GM18511 (cell line): ENCODE results near the gene GPC2.
"Not testable (repeated sequence)": the region's sequence is repeated elsewhere in the genome, so short reads cannot be mapped to it uniquely, and the experiment has no call there.

Source experiments
- ATAC-seq: cut with Tn5 transposase; IDR thresholded peaks from one replicate; pipeline ENCODE4 v1.9.1; 2021; ENCODE audit warnings: mild to moderate bottlenecking, moderate library complexity; ENCODE audit not compliant: unreplicated experiment

GPC2 gene

DNA sequence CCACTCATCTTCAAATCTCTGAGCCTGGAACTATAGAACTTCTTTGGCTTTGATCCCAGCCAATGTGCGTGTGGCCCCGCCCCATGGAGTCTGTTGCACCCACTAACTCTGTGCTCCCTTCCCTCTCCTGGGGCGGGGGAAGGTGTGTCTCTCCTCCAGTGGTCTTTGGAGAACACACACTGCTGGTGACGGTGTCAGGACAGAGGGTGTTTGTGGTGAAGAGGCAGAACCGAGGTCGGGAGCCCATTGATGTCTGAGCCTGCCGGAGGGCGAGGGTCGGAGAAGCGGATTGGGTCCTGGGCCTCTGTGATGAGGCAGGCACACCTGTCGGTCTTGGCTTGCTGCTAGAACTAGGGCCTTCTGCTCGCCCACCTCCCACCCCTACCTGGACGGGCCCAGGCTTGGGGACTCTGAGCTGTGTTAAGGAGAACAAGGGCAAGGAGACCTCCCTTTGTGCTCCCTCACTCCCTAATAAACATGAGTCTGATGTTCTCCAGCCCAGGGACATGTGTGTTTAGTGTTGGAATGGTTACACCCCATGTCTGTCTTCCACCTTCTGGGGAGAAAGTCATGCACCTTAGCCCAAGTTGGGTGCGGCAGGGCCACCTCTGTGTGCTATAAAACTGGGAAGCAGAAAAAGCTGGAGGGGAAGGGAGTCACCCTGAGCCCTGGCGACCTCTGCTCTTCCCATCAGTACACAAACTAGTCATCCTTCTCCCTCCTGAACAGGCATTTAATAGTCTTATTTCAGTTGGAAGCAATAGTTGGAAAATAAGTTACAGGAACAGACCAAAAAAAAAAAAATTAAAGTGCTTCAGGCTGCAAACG lies 23.3 kb downstream of the GPC2 start:
- ATAC-seq, result no peak

DNA sequence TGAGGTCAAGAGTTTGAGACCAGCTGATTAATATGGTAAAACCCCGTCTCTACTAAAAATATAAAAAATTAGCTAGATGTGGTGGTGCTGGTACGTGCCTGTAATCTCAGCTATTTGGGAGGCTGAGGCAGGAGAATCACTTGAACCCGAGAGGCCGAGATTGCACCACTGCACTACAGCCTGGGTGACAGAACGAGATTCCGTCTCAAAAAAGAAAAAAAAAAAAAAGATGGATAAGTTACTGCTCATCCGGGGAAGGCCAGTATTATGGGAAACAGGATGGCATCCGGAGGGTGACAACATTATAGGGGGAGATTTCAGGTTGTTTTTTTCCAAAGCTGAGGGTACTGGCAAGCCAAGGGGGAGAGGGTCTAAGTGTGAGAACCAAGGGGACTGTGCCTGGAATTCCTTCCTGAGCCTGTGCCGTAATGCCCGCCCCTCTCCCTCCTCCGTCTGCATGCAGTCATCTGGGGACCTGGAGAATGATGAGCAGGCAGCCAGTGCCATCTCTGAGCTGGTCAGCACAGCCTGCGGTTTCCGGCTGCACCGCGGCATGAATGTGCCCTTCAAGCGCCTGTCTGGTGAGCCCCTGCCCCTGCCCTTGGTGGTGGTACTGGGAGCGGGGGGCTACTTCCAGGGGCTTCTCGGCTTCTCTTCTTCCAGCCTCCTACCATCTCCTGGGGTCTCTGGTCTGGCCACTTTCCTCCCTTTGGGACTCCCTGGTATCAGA lies 24.1 kb downstream of the GPC2 start:
- no peak for ATAC-seq

DNA sequence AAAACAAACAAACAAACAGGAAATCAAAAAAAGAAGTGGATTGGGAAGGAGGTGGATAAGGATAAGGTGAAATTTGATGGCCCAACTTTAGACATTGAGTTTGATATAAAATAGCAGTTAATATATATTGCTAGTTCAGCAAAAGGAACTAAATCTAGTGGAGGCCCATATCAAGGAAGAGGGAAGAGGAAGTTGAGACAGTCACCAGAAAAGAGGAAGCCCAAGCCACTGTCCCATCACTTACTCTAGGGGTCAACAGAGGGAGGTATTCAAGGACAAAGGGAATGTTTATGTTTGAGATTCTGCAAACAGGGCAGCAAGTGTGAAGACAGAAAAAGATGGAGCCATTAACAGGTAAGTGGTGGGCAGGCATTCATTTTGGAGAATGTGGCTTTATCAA lies 24.8 kb downstream of the GPC2 start:
- no peak for ATAC-seq

DNA sequence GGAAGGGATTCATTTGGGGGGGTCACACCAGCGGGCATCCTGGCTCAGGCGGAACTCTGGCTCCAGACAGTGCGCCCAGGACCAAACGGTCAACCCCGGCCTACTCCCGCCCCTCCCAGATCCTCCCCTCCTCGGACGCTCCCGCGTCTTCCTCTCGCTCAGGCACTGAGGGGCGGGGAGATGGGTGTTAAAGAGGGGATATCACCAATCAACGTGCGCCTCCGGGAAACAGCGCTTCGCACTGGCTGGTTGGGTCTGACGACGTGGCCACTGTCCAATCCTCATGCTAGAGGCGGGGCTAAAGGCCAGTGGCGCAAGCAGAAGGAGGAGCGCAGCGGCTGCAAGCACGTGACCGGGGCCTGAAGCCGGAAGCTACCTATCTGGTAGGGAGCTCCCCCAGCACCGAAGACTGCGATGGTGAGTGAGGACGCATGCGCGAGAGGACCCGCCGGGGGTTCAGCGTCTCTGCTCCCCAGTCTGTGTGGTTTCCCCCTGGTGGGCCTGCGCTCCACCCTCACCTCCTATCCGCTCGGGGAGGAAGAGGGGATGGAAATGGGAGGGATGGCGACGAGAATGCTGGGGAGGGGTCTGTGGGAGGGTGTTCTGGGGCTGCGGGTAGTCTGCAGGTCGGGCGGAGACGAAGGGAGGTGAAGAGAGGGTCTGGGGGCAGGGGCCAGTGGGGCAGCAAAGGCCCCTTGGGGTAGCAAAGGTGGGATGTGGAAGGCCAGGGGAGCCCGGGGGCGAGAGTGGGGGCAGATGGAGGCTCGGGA lies 28.4 kb downstream of the GPC2 start, which contains the start of gene LAMTOR4:
TSS of gene LAMTOR4 (plus strand) at position 360 of the 770 bp plus-strand sequence. CDS start at position 415, 55 bp downstream.
- peak; percentile 97 for ATAC-seq

DNA sequence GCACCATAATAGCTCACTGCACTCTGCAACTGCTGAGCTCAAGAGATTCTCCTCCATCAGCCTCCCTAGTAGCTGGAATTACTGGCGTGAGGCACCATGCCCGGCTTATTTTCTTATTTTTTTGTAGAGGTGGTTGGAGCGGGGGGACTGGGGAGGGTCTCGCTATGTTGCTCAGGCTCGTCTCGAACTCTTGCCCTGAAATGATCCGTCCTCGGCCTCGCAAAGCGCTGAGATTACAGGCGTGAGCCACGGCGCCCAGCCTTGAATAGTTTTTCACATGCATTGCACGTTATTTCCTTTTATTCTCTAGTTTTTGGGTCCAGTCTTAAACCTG lies 29.0 kb downstream of the GPC2 start:
- peak; percentile 14 for ATAC-seq

DNA sequence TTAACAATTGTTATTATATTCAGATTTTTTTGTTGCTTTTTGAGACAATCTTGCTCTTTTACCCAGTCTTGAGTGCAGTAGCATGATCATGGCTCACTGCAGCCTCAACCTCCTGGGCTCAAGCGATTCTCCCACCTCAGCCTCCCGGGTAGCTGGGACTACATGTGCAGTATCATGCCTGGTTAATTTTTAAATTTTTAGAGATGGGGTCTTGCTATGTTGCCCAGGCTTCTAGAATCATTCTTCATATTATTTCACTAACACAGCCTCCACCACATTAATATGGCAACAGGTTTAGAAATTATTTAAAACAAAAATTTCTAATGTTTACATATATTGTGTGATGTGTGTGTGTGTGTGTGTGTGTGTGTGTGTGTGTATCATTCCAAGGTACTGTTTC lies 29.9 kb downstream of the GPC2 start:
- ATAC-seq, result no peak

DNA sequence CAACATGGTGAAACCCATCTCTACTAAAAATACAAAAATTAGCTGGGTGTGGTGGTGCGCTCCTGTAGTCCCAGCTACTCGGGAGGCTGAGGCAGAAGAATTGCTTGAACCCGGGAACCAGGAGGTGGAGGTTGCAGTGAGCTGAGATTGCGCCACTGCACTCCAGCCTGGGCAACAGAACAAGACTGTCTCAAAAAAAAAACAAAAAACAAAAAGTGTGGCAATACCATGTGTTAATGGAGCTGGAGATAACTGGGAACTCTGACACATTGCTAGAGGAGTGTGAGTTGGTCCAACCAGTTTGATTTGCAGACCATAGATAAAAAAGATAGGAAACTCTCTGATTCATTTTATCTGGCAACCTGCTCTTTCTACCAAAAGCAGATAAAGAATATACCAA lies 30.8 kb downstream of the GPC2 start:
- not testable (repeated sequence) for ATAC-seq

DNA sequence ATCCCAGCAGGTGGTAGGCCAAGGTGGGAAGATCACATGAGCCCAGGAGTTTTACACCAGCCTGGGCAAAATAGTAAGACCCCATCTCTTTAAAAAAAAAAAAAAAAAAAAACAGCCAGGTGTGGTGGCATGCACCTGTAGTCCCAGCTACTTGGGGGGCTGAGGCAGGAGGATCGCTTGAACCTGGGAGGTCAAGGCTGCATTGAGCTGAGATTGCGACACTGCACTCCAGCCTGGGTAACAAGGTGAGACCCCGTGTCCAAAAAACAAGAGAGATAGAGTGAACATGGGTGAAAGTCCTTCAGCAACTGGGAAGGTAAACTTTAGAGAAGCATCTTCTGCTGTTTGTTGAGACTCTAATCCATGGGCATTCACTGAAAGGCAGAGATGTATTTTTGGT lies 34.7 kb downstream of the GPC2 start:
- no peak for ATAC-seq

DNA sequence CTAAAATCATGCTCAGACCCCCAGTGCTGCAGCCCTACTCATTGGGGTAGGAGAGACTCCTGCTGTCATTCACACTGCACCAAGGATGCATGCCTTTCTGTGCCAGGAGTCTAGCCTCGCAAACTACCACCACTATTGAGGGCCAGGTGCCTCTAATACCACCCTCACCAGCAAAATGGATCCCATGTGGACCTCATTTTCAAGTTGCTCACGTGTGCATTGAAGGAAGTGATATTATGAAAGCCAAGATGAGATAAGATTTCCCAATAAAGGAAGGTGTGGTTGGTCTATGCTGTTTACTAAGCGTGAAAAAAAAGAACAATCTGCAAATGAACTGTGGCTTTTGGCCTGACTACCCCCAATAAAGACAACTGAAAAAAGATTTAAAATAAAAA lies 35.6 kb downstream of the GPC2 start:
- ATAC-seq, result no peak

DNA sequence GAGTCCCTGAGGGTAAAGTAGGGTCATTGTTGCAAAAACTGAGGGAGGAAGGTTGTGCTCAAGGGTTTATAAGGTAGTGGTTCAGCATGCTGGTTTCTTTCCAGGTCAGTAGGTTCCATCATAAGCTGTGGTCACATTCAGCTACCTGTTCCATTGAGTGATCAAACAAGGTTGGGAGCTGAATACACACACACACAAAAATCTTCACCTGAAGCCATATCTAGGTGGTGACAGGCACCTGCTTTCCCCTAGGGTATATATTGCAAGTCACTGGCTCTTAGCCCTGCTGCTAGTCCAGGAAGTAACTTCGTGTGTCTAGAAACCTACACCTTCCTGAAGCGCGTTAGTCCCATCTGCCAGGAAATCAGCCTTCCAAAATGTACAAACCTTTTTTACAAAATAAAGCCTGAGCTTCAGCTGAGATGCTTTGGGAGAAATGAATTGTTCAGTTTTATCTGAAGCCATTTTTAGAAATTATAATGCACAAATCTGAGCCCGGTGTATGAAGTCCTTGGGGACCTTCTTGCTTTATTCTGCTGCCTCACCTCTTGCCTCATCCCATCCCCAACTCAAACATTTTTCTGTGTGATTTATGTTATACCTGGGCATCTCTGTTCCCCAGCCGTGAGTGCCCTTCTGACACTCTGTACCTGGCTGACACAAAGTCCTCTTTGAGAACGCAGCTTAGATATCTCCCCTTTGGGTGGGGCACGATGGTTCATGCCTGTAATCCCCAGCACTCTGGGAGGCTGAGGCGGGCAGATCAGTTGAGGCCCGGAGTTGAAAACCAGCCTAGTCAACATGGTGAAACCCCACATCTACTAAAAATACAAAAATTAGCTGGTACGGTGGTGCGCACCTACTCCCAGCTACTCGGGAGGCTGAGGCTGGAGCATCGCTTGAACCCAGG lies 39.1 kb downstream of the GPC2 start:
- no peak for ATAC-seq

DNA sequence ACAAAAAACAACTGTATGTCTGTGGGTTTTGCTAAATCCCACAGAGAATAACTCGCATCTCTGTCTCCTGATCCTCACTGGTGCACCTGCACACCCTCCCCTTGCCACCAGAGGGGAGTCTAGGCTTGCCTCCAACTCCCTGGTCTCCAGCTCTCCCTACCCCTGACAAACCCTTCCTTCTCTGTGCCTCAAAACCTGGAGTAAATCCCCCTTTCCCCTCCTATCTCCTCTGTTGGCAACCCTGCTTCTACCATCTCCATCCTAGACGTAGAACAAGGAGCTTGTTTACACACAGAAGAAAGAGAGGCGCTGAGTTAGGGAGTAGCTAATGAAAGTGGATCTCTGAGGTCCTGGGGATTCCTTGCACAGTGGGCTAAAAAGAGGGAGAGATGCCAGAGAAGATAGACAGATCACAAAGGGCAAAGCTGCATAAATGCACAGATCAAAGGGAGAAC lies 44.5 kb downstream of the GPC2 start:
- ATAC-seq, result no peak

DNA sequence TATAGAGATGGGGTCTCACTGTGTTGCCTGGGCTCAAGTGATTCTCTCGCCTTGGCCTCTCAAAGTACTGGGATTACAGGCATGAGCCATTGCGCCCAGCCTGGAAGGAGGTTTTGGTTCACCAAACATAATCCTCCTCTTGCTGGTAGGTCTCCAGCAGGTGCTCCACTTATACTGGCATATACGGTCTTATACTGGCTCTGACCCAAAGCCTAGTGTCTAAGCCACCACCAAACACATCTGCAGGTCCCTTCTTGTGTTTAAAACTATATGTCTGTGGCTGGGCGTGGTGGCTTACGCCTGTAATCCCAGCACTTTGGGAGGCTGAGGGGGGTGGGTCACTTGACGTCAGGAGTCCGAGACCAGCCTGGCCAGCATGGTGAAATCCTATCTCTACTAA lies 45.1 kb downstream of the GPC2 start:
- ATAC-seq, result no peak

DNA sequence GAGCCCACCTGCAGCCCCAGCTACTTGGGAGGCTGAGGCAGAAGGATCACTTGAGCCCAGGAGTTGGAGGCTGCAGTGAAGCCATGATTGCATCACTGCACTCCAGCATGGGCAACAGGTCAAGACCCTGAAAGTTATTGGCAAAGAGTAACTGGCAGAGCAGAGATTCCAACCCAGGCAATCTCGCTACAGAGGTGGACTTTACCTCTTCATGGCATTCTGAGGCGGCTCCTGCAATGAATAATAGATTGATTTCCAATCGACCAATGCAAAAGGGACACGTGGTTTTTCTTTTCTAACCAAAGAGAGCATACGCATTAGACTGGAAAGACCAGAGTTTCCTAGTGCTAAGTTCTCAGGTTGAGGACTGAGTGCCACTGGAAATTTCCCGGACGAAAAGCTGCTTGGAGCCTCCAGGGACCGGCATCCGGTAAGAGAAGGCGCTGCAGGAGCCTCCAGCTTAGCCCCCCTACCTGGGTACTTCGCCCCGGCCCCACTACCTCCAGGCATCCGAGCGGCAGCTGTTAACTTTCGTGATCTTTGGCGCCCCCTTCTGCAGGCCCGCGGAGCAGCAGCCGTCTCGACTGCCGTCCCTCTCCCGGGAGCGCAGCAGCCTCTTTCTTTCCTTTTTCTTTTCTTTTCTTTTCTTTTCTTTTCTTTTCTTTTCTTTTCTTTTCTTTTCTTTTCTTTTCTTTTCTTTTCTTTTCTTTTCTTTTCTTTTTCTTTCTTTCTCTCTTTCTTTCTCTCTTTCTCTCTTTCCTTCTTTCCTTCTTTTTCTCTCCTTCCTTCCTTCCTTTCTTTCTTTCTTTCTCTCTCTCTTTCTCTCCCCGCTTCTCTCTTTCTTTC lies 46.4 kb downstream of the GPC2 start:
- no peak for ATAC-seq

DNA sequence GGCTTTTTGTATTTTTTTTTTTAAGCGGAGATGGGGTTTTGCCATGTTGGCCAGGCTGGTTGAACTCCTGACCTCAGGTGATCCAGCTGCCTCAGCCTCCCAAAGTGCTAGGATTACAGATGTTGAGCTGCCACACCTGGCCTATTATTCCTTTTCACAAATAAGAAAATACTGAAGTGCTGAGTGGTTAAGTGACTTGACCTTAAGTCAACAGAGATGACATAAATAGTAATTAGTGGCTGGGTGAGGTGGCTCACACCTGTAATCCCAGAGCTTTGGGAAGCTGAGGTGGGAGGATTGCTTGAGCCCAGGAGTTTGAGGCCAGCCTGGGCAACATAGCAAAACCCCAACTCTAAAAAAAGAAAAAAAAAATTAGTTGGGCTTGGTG lies 47.0 kb downstream of the GPC2 start:
- ATAC-seq, result not testable (repeated sequence)

DNA sequence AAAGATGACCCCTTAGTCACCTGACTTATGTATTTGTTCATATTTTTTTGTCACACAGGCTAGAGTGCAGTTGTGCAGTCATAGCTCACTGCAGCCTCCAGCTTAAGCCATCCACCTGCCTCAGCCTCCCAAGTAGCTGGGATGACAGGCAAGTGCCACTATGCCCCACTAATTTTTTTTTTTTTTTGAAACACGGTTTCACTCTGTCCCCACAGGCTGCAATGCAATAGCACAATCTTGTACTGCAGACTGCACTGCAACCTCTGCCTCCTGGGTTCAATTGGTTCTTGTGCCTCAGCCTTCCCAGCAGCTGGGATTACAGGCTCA lies 48.6 kb downstream of the GPC2 start:
- ATAC-seq, result no peak

DNA sequence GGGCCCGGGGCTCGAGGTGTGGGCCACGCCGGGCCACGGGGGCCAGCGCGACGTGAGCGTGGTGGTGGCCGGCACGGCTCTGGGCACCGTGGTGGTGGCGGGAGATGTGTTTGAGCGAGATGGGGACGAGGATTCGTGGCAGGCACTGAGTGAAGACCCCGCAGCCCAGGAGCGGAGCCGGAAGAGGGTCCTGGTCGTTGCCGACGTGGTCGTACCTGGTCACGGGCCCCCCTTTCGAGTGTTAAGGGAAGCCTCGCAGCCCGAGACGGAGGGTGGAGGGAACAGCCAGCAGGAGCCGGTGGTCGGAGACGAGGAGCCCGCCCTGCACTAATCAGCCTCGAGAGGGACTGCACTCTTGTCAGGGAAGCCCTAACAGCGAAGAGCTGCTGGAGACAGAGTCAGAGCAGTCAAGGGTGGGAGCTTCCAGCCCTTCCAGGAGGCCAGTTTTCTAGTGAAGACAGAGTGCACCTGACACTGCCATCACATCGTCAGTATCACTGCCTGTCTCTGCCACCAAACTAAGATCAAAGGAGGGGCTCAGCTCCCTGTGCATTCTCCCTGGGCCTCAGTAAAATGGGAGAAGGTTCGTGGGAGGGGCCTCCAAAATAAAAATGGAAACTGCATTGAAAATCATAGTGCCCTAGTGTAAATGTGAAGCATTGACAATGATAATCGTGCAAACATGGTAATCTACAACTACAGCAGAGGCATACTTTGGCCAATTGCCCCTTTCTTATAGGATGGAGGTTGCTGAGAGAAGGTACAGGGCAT lies 49.1 kb downstream of the GPC2 start:
- ATAC-seq, result no peak

DNA sequence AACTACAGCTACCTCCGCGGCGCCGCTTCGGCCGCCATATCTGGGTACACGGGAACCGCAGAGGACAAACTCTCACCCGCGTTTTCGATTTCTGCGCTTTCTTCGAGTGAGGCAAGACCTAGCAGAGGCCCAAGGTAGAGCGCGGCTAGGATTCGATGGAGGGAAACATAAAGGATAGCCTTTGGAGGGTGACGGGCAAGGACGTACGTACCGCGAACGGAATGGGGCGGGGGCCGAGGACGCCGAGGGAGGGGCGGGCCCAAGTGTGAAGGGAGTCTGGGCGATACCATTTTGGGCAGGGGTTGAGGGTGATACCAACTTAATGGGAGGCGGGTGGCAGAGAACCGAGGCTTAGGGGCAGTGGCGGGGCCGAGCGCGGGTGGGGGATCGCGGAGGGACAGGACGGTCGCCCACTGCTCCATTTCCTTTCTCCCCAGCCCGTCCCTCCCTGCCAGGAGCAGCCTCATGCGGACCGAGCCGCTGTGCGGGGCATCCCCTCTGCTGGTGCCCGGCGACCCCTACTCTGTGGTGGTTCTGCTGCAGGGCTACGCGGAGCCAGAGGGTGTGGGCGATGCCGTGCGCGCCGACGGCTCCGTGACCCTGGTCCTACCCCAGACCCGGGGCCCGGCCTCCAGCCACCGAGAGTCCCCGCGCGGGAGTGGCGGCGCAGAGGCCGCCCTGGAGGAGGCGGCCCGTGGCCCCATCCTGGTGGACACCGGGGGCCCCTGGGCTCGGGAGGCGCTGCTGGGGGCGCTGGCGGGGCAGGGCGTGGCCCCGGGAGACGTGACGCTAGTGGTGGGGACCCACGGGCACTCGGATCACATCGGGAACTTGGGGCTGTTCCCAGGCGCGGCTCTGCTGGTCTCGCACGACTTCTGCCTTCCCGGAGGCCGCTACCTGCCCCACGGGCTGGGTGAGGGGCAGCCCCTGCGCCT lies 50.0 kb downstream of the GPC2 start, which contains the start of gene MBLAC1:
TSS of gene MBLAC1 (plus strand) at position 37 of the 935 bp plus-strand sequence. CDS start at position 466, 429 bp downstream.
- ATAC-seq, result peak; percentile 72
